Panc1 (cell line): Measurements from ENCODE around the gene RHBDL1.

ENCODE experiments used
- CTCF ChIP-seq: fragments of 450-650 bp; IDR thresholded peaks from 2 replicates; pipeline ENCODE4 v1.5.1; 2017; ENCODE audit warnings: mild to moderate bottlenecking
- POLR2AphosphoS5 ChIP-seq: IDR thresholded peaks from 2 replicates; pipeline ENCODE4 v1.6.1; 2012; ENCODE audit warnings: mild to moderate bottlenecking, low read depth, low read length, moderate library complexity
- REST ChIP-seq, 2 experiments: IDR thresholded peaks; 2 replicates each; pipeline ENCODE4 v1.6.1; 2011 to 2012; ENCODE audit warnings: low read depth in 2 of 2, control low read depth in 1 of 2, low read length in 1 of 2, mild to moderate bottlenecking in 1 of 2, moderate library complexity in 1 of 2; ENCODE audit not compliant: insufficient read depth in 1 of 2
- SIN3A ChIP-seq: IDR thresholded peaks from 2 replicates; pipeline ENCODE4 v1.6.1; 2012; ENCODE audit warnings: low read depth, mild to moderate bottlenecking, low read length, moderate library complexity, borderline replicate concordance; ENCODE audit not compliant: insufficient read depth
- TCF7L2 ChIP-seq: IDR thresholded peaks from 2 replicates; pipeline ENCODE4 v1.6.1; 2011; ENCODE audit warnings: mild to moderate bottlenecking, low read depth, low read length, inconsistent platforms

- TF ChIP-seq SIN3A, result no peak
- no peak for TF ChIP-seq CTCF
- TF ChIP-seq POLR2AphosphoS5, result no peak
- no peak for TF ChIP-seq REST (IDR thresholded peaks at IDR 0.05; ENCODE audit: insufficient read depth in 1 of 2, low read depth in 2 of 2, low read length in 1 of 2)
- TF ChIP-seq TCF7L2, result no peak
Observed at GRCh38 chr16:638836-639235, 36.6 kb upstream of the RHBDL1 start.
